Anterior cingulate cortex (tissue), 58 donors: ENCODE data around the gene TMEM18.
"Not testable (repeated sequence)": the region's sequence is repeated elsewhere in the genome, so short reads cannot be mapped to it uniquely, and the experiment has no call there.

Source experiments
- DNase-seq, 58 donors: peaks; one replicate each; lab custom pipeline; 2025; lab: John Stamatoyannopoulos, UW

The TMEM18 gene

GRCh38 chr2:694906-695510, 17.8 kb upstream of the TMEM18 start:
- DNase-seq = peak in 2 of 58 donors; percentile 19 to 38

GRCh38 chr2:694174-694573, 17.0 kb upstream of the TMEM18 start:
- no peak for DNase-seq

GRCh38 chr2:693606-694005, 16.4 kb upstream of the TMEM18 start:
- no peak for DNase-seq

- DNase-seq = peak in 1 of 58 donors; percentile 14
Measured at GRCh38 chr2:692767-693166, 15.6 kb upstream of the TMEM18 start.

GRCh38 chr2:691821-692761, 14.9 kb upstream of the TMEM18 start:
- DNase-seq = no peak

GRCh38 chr2:690799-691198, 13.6 kb upstream of the TMEM18 start:
- no peak for DNase-seq

- DNase-seq = no peak
Measured at GRCh38 chr2:689877-690510, 12.8 kb upstream of the TMEM18 start.

GRCh38 chr2:689237-689636, 12.0 kb upstream of the TMEM18 start:
- DNase-seq = no peak

GRCh38 chr2:688504-689076, 11.4 kb upstream of the TMEM18 start:
- DNase-seq = no peak

GRCh38 chr2:685421-685820, 8.2 kb upstream of the TMEM18 start:
- DNase-seq = no peak

- DNase-seq = not testable (repeated sequence)
Measured at GRCh38 chr2:684913-685312, 7.7 kb upstream of the TMEM18 start.

GRCh38 chr2:682226-682625, 5.0 kb upstream of the TMEM18 start:
- DNase-seq = no peak

- DNase-seq = no peak
Measured at GRCh38 chr2:681312-681711, 4.1 kb upstream of the TMEM18 start.

GRCh38 chr2:680496-680895, 3.3 kb upstream of the TMEM18 start:
- DNase-seq = no peak

- DNase-seq = no peak
Measured at GRCh38 chr2:678964-679363, 1.8 kb upstream of the TMEM18 start.

GRCh38 chr2:677959-678550, 849 bp upstream of the TMEM18 start:
- DNase-seq = no peak

GRCh38 chr2:676647-677055, 555 bp downstream of the TMEM18 start:
- peak in 57 of 58 donors; percentile 89 to 100 (median 99) for DNase-seq

- peak in 22 of 58 donors; percentile 39 to 77 (median 66) for DNase-seq
Measured at GRCh38 chr2:675982-676646, 1.1 kb downstream of the TMEM18 start.

- DNase-seq = no peak
Measured at GRCh38 chr2:675460-675859, 1.7 kb downstream of the TMEM18 start.

GRCh38 chr2:675051-675450, 2.2 kb downstream of the TMEM18 start:
- no peak for DNase-seq
